HuH-7.5 (cell line): ENCODE data around the gene IL10.

Experiments
- DNase-seq: peaks from one replicate; pipeline ENCODE4 v3.0.0; 2011; ENCODE audit warnings: low spot score

IL10 gene

DNA sequence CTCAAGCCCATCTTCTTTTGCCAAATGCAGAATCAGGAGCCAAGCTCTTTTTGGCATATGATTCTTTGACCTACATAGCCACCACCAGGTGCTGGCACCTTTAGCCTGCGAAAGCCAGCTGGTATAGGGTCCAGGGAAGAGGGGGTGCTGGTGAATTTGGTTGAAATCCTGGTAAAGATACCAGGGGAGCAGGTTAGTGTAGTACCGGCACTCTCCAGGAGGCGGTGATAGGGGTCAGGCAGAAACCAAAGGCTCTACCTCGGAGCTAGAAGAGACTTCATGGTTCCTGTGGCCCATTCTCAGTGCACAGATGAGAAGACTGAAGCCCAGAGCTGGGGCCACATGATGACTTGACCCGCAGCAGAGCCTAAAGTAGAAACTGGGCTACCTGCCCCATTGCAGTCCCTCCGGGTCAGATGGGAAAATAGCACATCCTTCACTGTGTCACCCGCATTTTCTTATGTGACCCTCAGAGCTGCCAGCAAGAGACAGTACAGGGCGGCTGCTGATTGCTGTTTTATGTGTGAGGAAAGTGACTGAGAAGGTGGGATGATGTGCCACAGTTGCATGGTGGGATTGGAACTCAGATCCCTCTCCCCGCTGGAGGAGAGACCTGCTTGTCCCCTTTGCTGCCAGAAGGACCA lies 37.7 kb downstream of the IL10 start:
- peak; percentile 62 for DNase-seq

DNA sequence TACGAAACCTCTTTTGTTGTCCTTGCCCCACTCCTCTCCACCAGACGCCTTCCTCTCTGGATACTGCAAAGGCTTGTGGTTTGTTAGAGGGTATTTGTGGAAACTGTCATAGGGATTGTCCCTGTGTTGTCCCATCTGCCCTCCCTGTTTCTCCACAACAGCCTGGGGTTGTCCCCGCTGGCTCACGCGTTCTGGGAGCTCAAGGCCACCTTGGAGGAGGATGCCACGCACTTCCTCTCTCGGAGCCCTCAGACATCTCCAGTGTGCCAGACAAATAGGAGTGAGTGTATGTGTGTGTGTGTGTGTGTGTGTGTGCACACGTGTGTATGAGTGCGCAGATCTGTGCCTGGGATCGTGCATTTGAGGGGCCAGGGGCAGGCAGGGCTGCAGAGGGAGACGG lies 39.3 kb downstream of the IL10 start:
- no peak for DNase-seq

DNA sequence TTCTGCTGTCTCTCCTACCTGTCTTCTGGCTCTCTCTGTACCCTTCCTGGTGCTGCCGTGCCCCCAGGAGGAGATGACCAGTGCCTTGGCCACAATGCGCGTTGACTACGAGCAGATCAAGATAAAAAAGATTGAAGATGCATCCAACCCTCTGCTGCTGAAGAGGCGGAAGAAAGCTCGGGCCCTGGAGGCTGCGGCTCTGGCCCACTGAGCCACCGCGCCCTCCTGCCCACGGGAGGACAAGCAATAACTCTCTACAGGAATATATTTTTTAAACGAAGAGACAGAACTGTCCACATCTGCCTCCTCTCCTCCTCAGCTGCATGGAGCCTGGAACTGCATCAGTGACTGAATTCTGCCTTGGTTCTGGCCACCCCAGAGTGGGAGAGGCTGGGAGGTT lies 39.8 kb downstream of the IL10 start:
- DNase-seq: no peak

GRCh38 chr1:206729507-206729906 lies 42.8 kb downstream of the IL10 start:
- DNase-seq: no peak

GRCh38 chr1:206729050-206729449 lies 43.2 kb downstream of the IL10 start:
- DNase-seq: no peak

DNA sequence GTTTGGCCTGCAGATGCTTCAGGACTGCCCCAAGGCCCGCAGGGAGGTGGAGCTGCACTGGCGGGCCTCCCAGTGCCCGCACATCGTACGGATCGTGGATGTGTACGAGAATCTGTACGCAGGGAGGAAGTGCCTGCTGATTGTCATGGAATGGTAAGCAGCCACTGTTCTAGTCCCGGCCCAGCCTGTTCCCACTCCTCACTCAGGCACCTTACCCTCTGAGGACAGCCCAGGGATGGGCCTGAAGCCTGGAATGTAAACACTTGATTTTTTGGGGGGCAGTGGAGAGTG lies 43.7 kb downstream of the IL10 start:
- no peak for DNase-seq

GRCh38 chr1:206727981-206728696 lies 44.2 kb downstream of the IL10 start:
- DNase-seq: no peak

GRCh38 chr1:206725109-206725963 lies 47.0 kb downstream of the IL10 start:
- DNase-seq: peak; percentile 54

DNA sequence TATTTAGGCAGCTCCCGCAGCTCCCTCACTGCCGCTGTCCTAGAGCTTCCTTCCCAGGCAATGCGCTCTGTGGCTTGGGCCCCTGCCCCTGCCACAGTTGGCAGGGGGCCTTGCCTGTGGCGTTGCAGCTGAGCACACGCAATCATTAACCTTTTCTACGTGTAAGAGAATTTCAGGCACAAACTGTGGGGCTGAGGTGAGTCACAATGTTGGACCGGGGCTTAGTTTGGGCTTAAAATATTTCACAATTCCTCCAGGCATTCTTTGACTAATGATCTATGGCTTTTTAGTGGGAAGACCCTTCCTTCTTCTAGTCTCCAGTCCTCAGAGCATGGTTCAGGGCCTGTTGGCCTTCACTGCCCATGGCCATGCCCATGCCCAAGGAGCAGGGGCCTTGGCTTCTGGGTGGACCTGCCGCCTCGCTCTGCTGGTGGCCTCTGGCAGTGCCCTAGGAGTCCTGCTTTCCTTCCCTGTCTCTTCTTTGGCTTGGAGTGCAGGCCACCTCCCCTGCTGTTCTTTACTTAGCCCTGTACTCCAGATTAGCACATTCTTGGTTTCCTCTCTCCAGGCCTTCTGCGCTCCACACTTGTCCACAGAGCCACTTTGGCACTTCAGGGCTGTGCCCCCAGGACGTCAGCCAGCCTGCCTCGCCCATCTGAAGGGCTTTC lies 48.4 kb downstream of the IL10 start:
- DNase-seq: no peak

DNA sequence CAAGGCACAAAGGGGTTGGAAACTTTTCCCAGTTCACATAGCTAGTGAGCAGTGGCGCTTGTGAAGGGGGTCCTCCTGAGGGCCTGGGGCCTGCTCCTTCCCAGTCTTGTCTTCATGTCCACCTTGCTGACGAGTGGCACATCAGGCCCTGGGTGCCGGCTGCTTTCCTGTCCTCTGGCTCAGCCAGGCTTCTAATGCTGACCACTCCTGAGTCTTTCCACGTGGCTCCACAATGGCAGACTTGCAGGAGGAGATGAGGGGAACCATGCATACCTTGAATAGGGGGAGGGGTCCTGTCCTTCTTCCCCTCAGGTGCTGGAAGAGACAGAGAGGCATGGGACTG lies 48.9 kb downstream of the IL10 start:
- no peak for DNase-seq

GRCh38 chr1:206722751-206723461 lies 49.4 kb downstream of the IL10 start:
- DNase-seq: no peak

DNA sequence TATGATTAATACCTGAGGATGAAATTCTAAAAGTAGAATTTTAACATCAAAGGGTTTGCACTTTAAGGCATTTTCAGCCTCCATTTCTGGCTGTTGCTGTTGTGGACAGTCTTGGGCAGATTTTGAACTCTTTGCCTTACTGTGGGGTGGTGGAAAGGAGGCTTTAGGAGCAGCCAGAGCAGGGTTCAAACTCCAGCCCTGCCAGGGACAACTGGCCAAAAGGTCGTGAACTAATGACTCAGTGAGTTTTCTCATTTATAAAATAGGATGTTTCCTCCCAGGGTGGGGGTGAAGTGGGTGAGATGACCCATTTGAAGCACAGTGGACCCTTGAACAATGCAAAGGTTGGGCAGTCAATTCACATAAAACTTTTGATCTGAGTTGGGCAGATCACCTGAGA lies 50.8 kb downstream of the IL10 start:
- no peak for DNase-seq

DNA sequence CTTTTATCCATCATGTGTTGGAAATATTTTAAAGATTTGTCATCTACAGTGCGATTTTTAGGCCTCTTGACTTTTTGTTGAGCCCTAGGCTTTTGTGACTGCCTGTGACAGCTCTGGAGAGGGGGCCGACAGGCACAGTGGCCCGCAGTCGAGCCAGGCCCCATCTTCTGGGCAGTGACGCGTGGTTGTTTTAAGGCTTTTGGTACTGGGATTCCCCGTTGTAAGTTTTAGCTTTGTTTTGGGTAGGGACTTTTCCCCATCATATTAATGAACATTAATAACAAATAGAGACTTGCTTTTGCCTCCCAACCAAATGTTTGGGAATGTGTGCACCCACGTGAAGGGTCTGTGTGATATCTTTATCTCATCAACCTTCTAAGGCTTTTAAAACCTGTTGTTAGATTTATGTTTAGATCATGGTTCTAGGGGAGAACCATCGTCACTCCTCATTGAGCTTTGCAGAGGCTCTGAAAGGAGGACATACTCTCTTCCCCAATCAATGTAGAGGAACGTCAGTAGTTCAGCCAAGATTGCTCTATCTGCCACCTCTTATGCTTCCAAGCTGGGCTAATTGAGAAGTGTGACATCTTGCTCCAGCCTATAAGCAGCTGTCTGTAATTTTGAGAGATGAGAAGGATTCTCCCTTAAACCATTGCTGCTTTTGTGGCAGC lies 53.0 kb downstream of the IL10 start:
- no peak for DNase-seq

GRCh38 chr1:206717674-206717989 lies 54.7 kb downstream of the IL10 start:
- DNase-seq: no peak
